GM21717 (cell line): ENCODE measurements around the gene IRX2.

ENCODE experiments used
- ATAC-seq: cut with Tn5 transposase; IDR thresholded peaks from one replicate; pipeline ENCODE4 v1.9.1; 2021; ENCODE audit warnings: mild to moderate bottlenecking, moderate library complexity; ENCODE audit not compliant: unreplicated experiment

Gene IRX2

GRCh38 chr5:2742921-2743679 is 8.4 kb downstream of the IRX2 start:
- no peak for ATAC-seq

DNA sequence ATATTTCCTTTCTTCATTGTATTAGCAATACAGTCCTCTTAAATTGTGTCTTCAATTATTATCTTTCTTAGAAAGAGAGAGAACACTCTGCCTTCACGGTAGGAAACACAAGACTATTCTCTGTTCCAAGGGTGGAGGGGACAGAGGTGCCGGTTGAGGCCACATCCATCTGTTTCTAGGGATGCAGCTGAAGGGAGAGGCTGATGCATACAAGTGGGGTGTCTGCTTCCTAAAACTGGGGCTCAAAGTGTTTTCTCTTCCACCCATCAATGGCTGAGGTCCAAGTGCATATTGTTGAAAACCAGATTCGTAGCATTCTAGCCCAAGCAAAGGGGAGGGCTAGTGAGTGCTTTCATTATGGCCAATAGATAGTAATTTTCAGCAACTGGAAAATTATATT is 9.5 kb downstream of the IRX2 start:
- ATAC-seq = no peak

GRCh38 chr5:2740876-2741555 is 10.5 kb downstream of the IRX2 start:
- ATAC-seq = no peak

- no peak for ATAC-seq
Measured at GRCh38 chr5:2740051-2740875, 11.2 kb downstream of the IRX2 start.

- ATAC-seq = no peak
Measured at GRCh38 chr5:2739360-2740050, 12.0 kb downstream of the IRX2 start.

- no peak for ATAC-seq
Measured at GRCh38 chr5:2738700-2739359, 12.6 kb downstream of the IRX2 start.

- ATAC-seq = no peak
Measured at GRCh38 chr5:2738156-2738699, 13.2 kb downstream of the IRX2 start.

- no peak for ATAC-seq
Measured at GRCh38 chr5:2737273-2738155, 14.0 kb downstream of the IRX2 start.

DNA sequence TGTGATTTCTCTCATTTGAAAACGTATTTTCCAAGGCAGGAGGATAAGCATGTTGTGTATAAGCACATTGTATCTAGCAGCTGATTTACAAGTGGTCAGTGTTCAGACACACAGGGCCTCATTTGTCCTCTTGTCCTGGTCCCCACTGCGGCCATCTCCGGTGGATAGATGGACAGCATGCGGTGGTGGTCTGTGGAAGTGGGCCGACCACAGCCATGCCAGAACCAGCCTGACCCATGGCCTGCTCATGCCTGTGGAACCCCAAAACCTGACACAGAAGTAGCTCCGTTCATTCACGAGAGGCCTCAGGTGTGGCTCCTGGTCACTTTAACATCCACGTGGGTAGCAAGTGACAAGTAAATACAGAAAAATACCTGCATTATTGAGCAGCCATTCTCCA is 14.6 kb downstream of the IRX2 start:
- ATAC-seq = no peak

DNA sequence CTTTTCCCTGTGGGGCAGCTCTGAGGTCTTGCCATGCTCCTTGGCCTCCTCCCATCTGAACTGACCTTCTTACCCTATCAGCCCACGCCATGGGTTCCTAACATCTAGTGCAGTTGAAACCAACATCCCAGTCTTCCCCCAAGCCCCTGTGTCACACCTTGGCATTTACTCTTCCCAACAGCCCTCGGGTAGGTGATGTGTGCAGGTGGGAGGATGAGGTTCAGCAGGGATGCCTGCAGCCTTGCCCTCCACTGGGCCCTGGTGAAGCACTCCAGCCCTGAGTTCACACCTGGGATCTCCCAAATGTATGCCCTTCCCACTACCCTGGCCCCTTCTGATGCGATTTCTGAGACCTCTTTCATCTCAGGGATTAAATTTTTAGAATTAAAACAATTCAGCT is 15.5 kb downstream of the IRX2 start:
- no peak for ATAC-seq

GRCh38 chr5:2732850-2733249 is 18.6 kb downstream of the IRX2 start:
- no peak for ATAC-seq

DNA sequence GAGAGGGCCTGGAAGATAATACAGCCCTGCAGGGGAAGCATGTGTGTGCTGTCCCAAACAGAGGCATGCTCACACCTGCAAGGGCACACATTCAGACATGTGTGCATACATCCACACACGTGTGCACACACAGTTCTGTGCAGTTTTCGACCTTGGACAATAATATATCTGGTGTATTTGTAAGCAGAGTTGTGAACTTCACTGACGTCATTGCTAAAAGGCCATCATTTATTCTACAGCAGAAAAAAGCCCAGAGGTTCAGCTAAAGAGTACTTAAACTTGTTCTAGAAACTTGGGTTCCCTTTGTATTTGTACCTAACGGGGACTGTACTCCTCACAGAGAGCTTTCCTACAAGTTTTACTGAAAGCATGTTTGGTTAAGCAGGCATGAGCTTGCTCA is 19.5 kb downstream of the IRX2 start:
- no peak for ATAC-seq

DNA sequence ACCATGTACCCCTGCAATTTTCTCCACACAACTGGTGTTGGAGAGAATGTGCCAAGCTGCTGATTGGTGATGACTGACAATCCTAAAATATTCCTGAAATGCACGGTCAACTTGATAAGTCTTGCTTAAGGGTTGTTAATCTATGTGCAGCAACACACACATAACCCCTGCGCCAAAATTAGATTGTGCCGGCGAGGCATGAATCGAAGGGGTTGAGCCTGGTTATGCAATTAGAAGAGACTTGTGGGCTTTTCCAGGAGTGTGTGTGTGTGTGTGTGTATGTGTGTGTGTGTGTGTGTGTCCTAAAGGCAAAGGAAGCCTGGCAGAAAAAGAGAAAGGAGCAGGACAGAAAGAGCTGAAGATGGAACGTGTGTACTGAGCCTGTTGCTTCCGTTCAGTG is 22.3 kb downstream of the IRX2 start:
- ATAC-seq = no peak

DNA sequence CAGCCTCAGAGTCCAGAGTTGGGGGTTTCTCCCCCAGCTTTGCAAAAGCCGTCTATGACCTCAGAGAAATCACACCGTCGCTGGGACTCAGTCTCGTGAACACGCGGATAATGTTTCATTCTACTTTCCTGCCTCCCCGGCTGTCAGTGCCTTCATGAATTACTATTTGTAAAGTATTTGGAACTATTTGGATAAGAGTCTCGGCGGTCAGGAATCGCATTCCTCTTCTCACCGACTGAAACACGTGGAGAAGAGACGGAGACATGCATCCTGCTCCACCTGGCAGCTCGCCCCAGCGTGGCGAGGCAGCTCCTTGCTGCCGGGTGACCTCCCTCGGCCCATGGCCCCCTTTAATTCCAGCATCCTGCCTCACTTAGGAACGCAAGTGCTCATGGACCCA is 23.9 kb downstream of the IRX2 start:
- ATAC-seq = no peak

- no peak for ATAC-seq
Measured at GRCh38 chr5:2725980-2726765, 25.3 kb downstream of the IRX2 start.

DNA sequence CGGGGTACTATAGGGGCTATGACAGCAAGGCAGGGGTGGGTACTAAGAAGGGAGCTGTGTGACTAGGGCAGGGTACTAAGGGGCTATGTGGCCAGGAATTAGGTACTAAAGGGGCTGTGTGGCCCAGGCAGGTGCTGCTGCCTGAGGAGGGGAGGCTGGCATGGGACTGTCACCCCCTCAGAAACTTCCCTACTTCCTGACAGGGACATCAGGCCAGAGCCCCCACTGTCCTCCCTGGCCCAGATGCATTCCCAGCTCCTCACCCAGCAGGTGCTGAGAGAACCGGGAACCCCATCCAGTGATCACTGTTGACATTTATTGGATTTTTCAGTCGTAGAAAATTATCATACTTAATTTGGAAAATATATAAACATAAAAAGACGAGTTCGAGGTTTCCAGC is 26.6 kb downstream of the IRX2 start:
- no peak for ATAC-seq

GRCh38 chr5:2724031-2724581 is 27.4 kb downstream of the IRX2 start:
- no peak for ATAC-seq

DNA sequence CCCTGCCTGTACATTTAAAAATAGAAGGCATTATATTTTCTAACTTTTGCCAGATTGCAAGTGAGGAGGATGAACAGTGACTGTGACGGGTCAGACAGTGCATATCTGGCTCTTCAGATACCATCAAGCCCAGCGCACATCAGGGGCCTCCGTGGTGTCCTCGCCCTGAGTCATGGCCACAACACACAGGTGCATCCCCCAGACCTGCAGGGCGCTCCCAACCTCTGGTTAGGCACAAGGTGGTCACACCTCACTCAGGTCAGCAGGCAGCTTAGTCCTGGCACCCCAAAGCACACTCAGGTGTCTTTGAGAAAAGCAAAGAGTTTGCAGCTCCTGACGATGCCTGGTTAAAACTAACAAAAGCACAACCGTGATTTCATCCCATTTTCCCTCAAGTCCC is 28.6 kb downstream of the IRX2 start:
- ATAC-seq = no peak
